GM12872 (cell line): ENCODE data around the gene CCDC43.

ENCODE experiments used
- TF ChIP-seq, protein P1 (sequence below): IDR thresholded peaks from 3 replicates; pipeline ENCODE4 v1.5.1; 2011; ENCODE audit warnings: low read depth, mild to moderate bottlenecking, low read length, moderate library complexity; ENCODE audit not compliant: insufficient read depth

The CCDC43 gene

DNA sequence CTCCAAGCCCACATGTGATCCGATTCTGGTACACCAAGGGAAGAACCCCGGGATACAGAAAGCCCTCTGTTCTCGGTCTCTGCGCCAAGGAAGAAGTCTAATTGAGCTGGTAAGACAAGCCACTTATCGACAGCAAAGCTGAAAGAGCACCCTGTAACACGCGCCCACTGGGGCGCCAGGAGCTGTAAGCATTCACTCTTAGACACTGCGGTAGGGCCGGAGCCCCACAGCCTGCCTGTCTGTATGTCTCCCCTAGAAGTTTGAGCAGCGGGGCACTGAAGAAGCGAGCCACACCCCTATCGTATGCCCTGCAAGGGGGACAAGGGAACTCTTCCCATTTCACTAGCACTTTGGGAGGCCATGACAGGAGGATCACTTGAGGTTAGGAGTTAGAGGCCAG, 60.3 kb downstream of the CCDC43 start:
- TF ChIP-seq, protein P1, sequence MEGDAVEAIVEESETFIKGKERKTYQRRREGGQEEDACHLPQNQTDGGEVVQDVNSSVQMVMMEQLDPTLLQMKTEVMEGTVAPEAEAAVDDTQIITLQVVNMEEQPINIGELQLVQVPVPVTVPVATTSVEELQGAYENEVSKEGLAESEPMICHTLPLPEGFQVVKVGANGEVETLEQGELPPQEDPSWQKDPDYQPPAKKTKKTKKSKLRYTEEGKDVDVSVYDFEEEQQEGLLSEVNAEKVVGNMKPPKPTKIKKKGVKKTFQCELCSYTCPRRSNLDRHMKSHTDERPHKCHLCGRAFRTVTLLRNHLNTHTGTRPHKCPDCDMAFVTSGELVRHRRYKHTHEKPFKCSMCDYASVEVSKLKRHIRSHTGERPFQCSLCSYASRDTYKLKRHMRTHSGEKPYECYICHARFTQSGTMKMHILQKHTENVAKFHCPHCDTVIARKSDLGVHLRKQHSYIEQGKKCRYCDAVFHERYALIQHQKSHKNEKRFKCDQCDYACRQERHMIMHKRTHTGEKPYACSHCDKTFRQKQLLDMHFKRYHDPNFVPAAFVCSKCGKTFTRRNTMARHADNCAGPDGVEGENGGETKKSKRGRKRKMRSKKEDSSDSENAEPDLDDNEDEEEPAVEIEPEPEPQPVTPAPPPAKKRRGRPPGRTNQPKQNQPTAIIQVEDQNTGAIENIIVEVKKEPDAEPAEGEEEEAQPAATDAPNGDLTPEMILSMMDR, result no peak

DNA sequence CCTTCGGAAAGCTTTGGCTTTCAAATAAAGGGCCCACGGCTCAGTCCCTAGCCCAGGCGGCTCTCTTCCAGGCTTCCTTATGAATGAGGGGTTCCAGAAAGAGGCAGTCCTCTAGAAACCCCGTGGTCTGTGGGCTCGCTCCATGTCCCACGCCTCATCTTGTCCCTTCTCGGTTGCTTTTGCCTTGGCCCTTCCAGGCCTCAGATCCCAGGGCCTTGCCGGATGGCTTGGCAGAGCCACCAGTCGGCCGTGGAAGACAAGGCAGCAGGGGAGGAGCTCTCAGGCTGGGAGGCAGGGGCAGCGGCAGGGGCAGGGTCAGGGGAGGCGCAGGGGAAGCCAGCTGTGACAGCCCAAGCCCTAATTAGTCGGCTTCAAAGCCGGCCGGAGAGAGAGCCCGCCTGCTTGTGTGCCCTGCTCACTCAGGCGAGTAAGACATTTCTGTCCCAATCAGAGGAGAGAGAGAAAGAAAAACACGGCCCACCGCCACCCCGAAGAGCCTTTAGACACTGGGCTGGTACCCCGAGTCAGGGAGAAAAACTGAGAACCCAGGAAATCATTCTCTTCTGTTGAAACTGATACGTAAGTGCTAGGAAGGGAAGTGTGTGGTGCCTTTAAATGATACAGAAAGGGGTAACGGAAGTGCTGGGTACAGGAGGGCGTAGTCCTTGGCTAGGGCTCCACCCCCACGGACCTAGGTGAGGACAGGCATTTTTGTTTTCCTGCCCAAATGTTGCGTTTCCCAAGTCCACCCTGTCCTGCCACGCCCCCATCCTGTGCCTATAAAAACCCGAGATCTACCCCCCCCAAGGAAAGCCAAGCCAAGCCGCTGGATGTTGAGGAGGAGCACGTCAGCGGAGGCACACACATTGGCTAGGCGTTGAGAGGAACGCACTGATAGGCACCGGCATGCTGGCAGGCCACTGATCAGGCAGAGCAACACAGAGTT, 61.1 kb downstream of the CCDC43 start:
- TF ChIP-seq, protein P1, result no peak

DNA sequence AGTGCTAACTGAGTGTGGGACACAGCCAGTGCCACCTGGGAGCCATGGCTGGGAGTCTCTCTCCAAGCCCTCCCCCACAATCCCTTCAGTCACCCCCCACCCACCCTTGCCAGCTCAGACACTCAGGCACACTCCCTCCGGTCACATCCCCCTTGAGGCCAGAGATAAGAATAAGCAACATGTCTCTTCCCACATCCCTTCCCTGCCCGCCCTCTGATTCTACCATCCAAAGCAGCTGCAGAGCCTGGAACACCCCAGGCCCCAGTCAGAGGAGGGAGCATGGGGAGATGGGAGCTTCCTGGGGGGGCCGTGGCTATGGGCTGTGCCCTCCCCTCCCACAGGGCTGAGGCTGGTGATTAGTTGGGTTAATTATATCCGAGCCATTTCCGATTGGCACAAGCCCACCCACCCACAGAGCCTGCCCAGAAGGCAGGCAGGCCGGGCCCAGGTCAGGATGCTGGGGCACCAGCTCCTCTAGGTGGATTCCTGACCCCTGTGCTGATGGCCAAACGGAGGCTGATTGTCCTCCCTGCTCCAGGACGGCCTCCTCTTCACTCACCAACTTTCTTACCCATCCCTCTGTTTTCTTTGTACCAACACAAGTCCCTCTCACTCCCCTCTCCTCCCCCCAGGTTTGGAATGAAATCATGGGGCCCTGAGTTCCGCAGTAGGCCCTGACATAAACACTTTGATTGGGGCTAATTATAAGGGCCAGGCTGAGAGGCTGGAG, 61.9 kb downstream of the CCDC43 start:
- TF ChIP-seq, protein P1, result no peak
